ENCODE measurements around the gene NTRK3. TPM values are rescaled to one million over a fixed set of nuclear protein-coding genes. Genes with fewer than 3 reads are reported as not detected.

The NTRK3 gene
- polyA plus RNA-seq, 4 donors: 11.5 to 62.9 (median 14.0) TPM

Other genes starting within 250 kb of the NTRK3 start
- gene MRPL46, start 210.6 kb upstream of the NTRK3 start, polyA plus RNA-seq (ENCODE audit: insufficient read length in 4 of 4): 10 to 100 TPM; 21.5 to 36.7 (median 27.4) TPM
- 10 to 100 TPM; 28.9 to 55.9 (median 38.2) TPM for gene MRPS11, start 211.0 kb upstream of the NTRK3 start, polyA plus RNA-seq (ENCODE audit: insufficient read length in 4 of 4)